D341Med (cell line): ENCODE results near the gene IL5RA.

Experiments used
- DNase-seq: peaks from one replicate; pipeline ENCODE4 v3.0.0; 2012; ENCODE audit warnings: low spot score

IL5RA gene

GRCh38 chr3:3107181-3107580 lies 3.0 kb downstream of the IL5RA start:
- no peak for DNase-seq

DNA sequence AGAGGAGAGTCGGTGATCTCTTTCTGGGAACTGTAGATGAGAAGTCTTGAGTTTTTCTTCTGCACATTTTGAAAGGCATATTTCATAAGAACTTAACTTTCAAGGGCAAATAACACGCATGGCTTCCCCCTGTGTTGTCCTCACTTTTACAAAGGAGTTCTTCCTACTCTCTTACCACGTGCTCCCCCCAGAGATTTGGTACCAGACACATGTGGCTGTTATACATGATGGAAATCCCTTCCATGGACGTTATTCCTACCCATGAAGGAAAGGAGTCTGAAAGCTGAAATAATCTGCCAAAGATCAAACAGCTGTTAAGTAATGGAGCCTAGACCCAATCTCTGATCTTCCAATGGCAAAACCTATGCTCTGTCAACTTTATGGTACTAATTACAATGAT lies 4.4 kb downstream of the IL5RA start:
- no peak for DNase-seq

GRCh38 chr3:3105246-3105645 lies 4.9 kb downstream of the IL5RA start:
- DNase-seq: no peak

GRCh38 chr3:3102751-3103150 lies 7.4 kb downstream of the IL5RA start:
- no peak for DNase-seq

- no peak for DNase-seq
These were observed 8.3 kb downstream of the IL5RA start for GRCh38 chr3:3101660-3102458.

DNA sequence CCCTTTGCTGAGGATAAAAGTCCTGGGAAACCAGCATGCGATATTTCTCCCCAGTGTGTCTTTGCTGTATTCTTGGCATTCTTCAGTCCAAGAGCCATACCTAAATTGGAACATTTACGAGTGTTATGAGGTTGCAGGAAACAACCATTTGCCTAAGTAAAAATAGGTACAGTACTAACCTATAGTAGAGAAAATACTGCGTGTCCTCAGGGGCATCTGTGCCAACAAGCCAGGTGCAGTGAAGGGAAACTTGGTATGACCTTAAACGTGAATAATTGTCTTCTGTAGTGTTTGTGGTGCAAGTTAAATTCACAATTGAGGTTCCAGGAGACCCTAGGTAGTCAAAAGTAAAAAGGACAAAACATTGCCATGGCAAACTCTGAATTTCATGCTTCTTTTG lies 12.2 kb downstream of the IL5RA start:
- DNase-seq: no peak

- no peak for DNase-seq
These were observed 21.2 kb downstream of the IL5RA start for GRCh38 chr3:3089017-3089416.

DNA sequence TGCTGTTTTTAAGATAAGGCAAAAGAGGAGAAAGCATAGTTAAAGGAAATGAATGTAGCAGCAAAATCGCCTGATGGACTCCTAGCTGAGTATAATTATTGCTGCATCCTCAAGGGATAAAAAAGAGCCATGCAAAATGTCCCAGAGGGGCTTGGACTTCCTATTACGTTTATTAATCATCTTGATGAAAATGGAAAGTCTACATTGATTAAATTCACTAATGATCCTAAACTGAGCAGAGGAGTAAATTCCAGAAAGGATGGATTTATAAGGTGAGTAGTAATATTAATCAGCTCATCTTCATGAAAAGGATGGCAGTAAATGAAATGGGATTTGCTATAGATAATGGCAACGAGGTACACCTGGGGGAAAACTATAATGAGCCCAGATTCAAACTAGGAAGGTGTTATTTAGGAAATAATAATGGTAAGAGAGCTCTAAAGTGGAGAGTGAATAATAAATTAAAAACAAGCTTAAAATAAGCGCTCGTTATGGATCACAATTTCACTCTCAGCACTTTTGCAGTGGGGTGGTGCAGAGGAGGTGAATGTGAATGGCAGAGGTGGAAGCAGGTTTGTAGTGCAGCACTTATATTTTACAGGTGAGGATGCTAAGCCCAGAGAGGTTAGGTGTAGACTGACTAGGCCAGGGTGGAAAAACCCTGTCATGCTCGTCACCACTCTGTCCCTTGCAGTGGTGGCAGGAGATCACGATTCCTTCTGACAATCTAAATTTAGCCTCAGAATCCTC lies 22.3 kb downstream of the IL5RA start:
- DNase-seq: no peak

DNA sequence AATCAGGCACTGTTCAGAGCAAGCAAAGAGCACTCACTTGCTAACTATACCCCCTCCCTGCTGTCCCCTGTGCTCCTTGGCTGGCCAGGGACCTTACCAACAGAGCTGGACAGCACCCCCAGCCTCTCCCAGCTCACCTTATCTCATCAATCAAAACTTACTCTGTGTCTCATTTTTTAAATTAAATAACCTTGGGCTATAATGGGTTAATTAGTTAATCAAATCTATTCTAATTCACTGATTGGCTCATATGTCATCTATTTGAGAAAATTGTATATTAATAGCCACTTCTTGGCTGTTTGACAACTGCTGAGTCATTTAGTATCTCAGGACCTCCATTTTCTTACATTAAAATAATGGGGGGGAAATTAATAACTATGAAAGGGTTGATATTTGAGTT lies 22.9 kb downstream of the IL5RA start:
- DNase-seq: no peak

- DNase-seq: no peak
These were observed 23.9 kb downstream of the IL5RA start for GRCh38 chr3:3086239-3086638.

DNA sequence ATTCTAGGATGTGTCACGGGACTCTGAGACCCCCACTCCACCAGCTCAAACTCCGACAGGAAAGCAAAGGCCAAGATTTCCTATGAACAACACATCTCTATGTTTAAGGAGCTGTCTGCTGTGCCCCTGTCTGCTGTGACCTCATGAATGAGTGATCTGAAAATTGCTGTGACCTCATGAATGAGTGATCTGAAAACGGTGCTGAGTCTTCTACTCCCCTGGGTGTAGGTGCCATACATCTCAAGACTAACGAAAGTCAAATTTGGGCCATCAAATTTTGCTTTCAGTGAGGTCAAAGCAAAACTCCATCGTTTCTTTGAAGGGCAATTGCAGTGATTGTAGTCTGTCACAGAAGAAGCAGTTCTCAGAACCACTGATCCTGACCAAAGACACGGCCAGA lies 24.4 kb downstream of the IL5RA start:
- no peak for DNase-seq

- no peak for DNase-seq
These were observed 25.3 kb downstream of the IL5RA start for GRCh38 chr3:3084890-3085289.

GRCh38 chr3:3082234-3082924 lies 27.8 kb downstream of the IL5RA start:
- DNase-seq: no peak

- no peak for DNase-seq
These were observed 28.6 kb downstream of the IL5RA start for GRCh38 chr3:3081381-3082233.

DNA sequence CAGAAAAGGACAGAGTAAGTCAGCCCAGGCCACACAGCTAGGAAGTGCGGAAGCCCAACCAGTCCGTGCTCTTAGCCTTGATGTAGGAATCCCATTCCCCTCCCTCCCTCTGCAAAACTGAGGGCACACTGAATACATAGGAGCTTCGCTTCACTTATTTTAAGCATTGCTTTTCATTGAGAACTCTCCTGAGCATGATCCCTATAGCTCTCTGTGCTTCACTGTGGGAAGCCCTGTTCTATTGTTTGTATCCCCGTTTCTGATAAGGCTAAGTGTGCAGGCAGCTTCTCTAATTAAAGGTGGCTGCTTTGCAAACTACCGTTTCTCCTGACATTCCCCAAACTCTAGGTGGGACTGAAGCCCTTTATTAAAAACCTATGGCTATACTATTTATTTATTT lies 29.9 kb downstream of the IL5RA start:
- DNase-seq: no peak

DNA sequence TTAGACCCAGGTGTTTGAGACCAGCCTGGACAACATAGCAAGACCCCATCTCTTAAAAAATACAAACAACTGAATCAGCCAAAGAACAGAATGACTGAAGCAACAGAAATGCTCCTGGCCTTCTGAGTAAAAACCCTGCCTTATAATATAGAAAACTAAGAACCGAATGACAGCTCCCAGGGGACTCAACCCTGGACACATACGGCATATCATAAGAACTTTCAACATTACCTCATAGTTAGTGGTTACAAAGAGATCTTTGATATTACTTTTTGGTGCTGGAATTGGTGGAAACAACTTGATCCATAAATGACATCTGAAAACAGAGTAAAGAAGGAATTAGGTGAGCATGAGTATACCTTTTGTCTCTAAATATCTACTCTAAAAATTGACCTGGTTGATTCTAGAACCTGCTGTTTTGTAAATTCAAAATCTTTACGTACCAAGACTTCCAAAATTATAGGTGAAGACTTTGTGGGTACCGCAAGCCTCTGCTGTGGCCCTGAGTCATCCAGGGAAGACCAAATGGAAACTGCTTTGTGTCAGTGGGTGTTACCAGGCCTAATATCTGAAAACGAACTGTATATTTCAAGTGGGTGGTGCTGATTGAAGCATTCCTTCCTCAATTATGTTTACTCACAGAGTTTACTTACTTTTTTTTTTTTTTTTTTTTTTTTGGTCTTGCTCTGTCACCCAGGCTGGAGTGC lies 35.5 kb downstream of the IL5RA start:
- DNase-seq: no peak

- DNase-seq: no peak
These were observed 39.0 kb downstream of the IL5RA start for GRCh38 chr3:3071136-3071535.

- no peak for DNase-seq
These were observed 40.5 kb downstream of the IL5RA start for GRCh38 chr3:3069723-3070122.

- no peak for DNase-seq
These were observed 41.8 kb downstream of the IL5RA start for GRCh38 chr3:3068358-3068881.

DNA sequence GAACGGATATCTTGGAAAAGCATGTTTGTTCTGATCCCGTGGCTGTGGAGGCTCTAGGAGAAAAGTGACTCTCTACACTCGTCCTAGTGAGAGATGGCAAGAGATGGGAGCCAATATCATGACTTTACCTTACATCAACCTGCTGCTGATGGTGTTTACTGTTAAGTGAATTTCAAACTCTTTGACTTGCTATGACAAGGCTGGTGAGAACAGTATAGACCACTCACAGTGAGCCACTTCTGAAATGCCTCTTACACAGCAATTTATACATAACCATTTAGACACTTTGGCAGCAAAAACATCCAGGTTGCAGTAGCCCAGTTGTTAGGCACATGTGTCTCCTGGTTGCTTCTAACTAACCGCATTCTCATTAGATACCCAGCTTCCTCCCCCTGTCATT lies 43.3 kb downstream of the IL5RA start:
- DNase-seq: no peak

GRCh38 chr3:3066378-3066777 lies 43.8 kb downstream of the IL5RA start:
- no peak for DNase-seq
